ENCODE results near the gene SSBP4. TPM values are rescaled to one million over a fixed set of nuclear protein-coding genes. Genes with fewer than 3 reads are reported as not detected.

SSBP4 gene
- total RNA-seq, 1 experiment from 2014 or later, result 43.4 TPM

DNA sequence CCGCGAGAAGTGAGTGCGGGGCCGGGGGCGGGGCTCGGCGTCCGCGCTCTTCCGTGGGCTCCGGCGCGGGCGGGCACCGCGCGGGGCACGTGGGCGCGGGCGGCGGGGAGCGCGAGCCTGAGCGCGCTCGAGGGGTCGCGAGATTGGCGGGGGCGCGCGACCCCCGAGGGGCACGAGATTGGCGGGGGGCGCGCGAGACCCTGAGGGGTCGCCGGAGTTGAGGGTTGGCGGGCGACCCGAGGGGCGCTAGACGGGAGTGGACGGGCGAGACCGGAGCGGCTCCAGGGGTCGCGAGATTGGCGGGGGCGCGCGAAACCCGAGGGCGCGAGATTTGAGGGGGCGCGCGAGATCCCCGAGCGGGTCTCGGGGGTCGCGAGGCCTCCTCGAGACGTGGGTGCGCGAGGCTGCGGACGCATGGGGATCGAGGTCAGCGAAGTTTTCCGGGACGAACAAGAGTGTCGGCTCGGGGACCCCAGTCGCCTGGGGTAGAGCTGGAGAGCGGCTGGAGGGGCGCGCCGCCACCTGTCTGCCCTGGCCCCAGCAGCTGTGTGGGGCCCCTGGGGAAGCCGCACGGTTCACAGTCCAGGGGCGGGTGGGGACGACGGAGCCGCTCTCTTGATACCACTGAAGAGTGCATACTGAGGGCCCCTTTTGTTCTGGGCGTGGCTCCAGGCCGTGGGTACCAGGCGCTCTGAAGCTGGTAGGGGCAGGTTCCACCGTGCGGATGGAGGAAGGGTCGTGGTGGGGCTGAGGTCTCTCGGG, 682 bp downstream of the SSBP4 start:
- no peaks in the 10 kb centered on the region for H3K27me3 ChIP-seq (replicated peaks)
- DNase-seq (ENCODE audit: low read depth in 1 of 2, low spot score in 2 of 2), result no peak
- peaks cover 3% of the 10 kb centered on the region; the same call in 1 of the 2 replicates for H3K36me3 ChIP-seq
- H3K4me3 ChIP-seq, result peak overlapping the region; percentile 81
- no peak overlapping the region for H3K27ac ChIP-seq
- peaks cover 9% of the 10 kb centered on the region; the same call in 1 of the 2 replicates for H3K9me3 ChIP-seq (replicated peaks)
- peaks cover 56% of the 10 kb centered on the region for H3K4me1 ChIP-seq (replicated peaks)

DNA sequence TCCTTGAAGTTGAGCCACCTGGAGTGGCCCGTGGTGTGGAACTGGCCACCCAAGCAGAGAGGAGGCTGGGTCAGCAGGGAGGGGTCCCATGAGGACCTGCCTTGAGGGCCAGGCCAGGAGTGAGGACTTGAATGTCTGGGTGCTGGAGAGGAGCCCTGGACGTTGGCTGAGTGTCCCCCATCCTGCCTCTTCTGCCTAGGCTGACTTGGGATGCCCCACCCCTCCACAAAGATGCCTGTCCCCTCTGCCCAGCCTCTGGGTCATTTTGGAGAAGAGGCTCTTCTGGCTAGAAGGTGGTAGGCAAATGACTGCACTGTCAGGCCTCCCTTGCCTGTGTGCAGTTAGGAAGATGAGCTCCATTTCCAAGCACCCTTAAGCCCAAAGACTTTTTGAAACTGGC, 1.7 kb downstream of the SSBP4 start:
- Histone ChIP-seq H3K27me3 (replicated peaks) (no peaks in the 10 kb centered on the region), H3K4me3 (no peak overlapping the region), H3K27ac (no peak overlapping the region), H3K9me3 (replicated peaks) (peaks cover 9% of the 10 kb centered on the region; the same call in 1 of the 2 replicates), H3K36me3 (peaks cover 3% of the 10 kb centered on the region; the same call in 1 of the 2 replicates), H3K4me1 (replicated peaks) (peaks cover 48% of the 10 kb centered on the region)
- no peak for DNase-seq (ENCODE audit: low read depth in 1 of 2, low spot score in 2 of 2)

DNA sequence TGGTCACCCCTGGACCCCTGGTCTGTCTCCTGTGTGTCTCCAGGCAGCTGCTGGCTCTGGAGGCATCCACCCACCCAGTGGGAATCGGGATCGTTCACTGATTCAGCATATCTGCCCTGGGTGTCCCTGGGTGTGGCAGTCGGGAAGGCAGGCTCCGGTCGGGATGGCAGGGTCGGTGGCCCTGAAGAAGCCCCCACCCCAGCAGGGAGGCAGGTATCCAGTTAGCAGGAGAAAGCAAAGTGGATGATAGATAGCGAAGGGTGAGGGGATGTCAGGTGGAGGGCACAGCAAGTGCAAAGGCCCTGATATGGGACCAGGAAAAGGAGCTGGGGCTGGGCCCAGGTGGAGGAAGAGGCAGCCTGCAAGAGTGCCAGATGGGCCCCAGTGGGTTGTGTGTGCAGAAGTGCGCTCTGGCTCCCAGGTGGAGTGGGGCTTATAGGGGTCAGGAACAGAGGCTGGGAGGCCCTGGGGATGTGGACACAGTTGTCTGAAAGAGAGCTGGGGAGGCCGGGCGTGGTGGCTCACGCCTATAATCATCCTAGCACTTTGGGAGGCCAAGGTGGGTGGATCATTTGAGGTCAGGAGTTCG, 2.3 kb downstream of the SSBP4 start:
- DNase-seq (ENCODE audit: low read depth in 1 of 2, low spot score in 2 of 2), result no peak
- H3K4me3 ChIP-seq, result no peak overlapping the region
- H3K27me3 ChIP-seq (replicated peaks), result no peaks in the 10 kb centered on the region
- peaks cover 9% of the 10 kb centered on the region; the same call in 1 of the 2 replicates for H3K9me3 ChIP-seq (replicated peaks)
- no peak overlapping the region for H3K27ac ChIP-seq
- H3K4me1 ChIP-seq (replicated peaks), result peaks cover 48% of the 10 kb centered on the region
- H3K36me3 ChIP-seq, result peaks cover 3% of the 10 kb centered on the region; the same call in 1 of the 2 replicates

DNA sequence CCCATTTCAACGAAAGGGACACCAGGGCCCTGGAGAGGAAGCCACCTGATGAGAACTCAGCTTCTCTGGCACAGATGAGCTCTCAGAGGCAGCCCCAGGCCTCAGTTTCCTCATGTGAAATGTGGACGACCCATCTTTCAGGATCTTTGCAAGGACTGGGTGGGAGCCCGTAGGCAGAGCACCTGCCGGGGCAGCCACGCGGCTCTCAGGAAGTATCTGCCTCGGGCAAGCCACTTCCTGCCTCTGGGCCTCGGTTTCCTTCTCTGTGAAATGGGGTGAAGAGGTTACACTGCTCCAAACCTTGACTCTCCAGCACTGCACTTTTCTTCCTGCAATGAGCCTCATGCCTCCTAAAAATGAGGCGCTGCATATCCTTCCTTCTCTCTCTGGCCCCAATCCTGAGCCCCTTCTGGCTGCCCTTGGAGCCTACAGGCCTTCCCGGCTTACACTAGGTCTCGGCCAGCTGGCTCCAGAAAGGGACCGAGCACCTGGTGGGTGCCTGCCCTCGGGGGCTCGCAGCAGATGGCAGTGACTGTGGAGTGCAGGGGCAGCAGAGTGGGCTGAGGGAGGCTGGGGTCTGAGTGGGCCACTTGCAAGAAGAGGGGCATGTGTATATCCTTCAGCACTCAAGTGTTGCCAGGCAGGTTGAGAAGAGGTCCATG, 3.5 kb downstream of the SSBP4 start:
- no peak for DNase-seq (ENCODE audit: low read depth in 1 of 2, low spot score in 2 of 2)
- no peak overlapping the region for H3K4me3 ChIP-seq
- H3K27ac ChIP-seq, result no peak overlapping the region
- no peaks in the 10 kb centered on the region for H3K27me3 ChIP-seq (replicated peaks)
- peaks cover 36% of the 10 kb centered on the region for H3K4me1 ChIP-seq (replicated peaks)
- peaks cover 3% of the 10 kb centered on the region; the same call in 1 of the 2 replicates for H3K36me3 ChIP-seq
- H3K9me3 ChIP-seq (replicated peaks), result peaks cover 9% of the 10 kb centered on the region; the same call in 1 of the 2 replicates

DNA sequence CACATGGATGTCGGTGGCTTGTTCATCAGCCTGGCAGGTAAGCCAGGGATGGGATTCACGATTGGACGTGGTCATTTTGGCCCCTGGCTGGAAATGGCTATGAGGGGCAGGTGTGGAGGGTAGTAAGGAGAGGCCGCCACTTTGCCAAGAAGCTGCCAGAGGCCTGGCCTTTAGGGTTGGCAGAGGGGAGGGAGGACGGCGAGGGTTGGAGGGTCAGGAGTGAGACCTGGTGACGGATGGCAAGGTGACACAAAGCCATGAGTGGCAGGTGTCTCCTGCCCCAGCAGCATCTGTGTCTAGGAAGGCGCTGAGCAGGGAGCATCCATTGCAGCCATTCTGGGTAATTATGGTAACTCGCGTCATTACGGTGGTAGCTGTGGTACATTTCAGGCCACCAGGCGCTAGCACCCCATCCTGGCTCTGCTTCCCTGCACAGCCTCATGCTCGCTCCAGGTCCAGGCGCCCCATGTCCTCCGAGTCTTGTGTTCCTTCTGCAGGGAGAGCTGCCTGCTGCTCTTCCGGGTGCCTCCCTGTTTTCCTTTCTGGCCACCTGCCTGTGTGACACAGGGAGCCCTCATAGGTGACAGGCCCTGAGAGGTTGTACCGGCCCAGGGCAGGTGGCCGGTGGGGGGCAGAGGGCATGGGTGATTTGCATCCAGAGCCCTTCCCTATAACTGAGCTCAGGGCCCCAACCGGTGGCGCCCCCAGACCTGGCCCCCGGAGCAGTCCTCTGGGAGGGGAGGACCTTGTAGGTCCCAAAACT, 4.2 kb downstream of the SSBP4 start:
- Histone ChIP-seq H3K4me3 (no peak overlapping the region), H3K36me3 (peaks cover 3% of the 10 kb centered on the region; the same call in 1 of the 2 replicates), H3K27ac (no peak overlapping the region), H3K4me1 (replicated peaks) (peaks cover 29% of the 10 kb centered on the region), H3K9me3 (replicated peaks) (peaks cover 6% of the 10 kb centered on the region; the same call in 1 of the 2 replicates), H3K27me3 (replicated peaks) (no peaks in the 10 kb centered on the region)
- DNase-seq (ENCODE audit: low read depth in 1 of 2, low spot score in 2 of 2), result no peak

DNA sequence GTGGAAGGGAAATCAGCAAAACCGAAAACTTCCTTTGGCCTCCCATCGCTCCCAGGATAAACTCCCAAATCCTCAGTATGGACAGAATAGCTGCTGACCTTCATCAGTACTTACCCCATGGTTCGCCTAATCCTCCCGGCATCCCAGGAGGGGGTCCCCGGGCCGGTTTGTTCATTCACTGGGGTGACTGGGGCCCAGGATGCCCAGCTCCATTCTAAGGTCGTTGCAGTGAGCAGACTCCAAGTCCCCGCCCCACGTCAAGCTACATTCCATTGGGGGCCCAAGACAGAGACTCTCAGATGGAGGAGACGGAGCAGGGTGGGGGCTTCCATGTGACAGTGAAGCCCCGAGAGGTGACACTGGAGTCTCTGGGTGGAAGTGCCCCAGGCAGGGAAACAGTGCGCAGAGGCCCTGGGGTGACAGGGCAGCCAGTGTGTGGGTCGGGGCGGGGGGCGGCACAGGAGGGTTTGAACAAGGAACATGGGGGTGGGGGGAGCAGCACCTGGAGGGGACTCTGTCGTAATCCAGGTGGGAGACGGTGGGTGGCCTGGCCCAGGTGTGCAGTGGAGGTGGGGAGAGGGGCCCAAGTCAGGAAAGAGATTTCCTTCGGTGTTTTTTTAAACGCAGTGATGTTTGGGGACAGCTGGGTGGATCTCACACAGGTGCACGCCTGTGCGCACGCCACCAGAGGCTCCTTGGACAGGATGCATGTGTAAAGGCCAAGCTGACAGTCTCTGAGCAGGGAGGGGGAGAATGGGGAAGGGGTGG, 5.1 kb downstream of the SSBP4 start:
- H3K36me3 ChIP-seq, result peaks cover 2% of the 10 kb centered on the region; the same call in 1 of the 2 replicates
- no peaks in the 10 kb centered on the region for H3K27me3 ChIP-seq (replicated peaks)
- no peak overlapping the region for H3K4me3 ChIP-seq
- no peak for DNase-seq (ENCODE audit: low read depth in 1 of 2, low spot score in 2 of 2)
- H3K9me3 ChIP-seq (replicated peaks), result peaks cover 4% of the 10 kb centered on the region; the same call in 1 of the 2 replicates
- H3K27ac ChIP-seq, result no peak overlapping the region
- peaks cover 28% of the 10 kb centered on the region for H3K4me1 ChIP-seq (replicated peaks)

DNA sequence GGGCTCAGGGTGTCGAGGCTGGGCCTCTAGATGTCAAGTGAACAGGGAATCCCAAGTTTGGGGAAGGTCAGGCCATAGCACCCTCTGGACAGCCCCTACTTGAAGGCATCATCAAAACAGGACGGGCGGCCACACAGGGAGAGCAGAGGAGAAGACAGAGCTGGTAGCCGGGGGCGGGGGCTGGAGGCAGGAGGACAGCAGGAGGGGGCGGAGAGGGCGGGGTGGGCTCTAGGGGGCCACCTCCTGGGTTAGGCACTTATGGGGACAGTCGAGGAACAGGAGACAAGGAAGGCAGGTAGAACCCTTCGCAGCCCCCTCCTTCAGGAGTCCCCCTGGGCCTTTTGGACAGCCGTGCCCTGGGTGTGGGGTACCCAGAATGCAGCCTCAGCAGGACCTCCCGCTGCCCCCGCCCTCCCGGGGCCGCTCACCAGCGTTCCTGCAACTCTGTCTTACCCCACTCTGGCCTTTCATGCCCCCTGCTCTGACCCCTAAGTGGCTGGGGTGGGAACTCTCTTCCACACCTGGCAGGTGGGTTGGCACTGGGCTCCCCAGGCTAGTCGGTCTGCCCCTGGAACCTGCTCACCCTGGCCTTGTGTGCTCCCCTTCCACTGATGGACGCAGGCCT, 5.8 kb downstream of the SSBP4 start:
- no peak overlapping the region for H3K27ac ChIP-seq

DNA sequence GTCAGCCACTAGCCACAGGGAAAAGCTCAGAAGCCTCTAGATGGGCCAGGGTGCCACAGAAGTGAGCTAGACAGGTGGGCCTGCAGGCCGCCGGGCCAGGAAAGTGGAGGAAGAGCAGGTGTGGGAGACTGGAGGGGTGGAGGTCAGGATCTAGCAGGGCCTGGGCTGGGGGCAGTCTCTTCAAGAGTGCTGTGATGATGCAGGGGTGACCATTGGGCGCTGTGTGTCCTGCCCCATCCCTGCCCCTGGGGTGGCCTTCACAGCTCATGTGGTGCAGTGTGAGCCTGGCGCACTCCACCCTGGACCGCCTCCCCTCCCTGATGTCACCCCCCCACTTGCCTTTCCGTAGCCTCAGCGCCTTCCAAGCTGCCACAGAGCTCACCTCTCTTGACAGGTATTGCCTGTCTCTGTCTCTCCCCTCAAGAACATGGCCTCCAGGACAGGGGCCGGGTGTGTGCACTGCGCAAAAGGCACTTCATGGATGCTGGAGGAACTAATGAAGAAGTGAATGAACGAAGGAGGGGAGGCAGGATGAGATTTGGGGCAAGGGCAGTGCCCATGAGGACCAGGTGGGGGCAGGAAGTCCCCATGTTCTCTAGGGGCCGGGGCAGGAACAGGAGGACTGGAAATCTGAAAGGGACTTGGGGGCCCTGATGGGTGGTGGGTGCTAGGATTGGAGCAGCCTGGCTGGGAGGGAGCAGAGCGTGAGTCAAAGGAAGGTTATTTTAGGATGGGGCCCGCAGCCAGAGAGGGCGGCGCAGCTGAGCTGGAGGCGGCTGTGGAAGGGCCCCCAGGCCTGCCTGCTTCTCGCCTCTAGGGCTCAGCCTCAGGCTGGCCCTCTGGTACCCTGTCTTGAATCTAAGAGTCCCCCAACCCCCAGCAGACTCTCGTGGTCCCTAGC, 6.6 kb downstream of the SSBP4 start:
- Histone ChIP-seq H3K4me3 (no peak overlapping the region), H3K27me3 (replicated peaks) (no peaks in the 10 kb centered on the region), H3K36me3 (no peaks in the 10 kb centered on the region), H3K9me3 (replicated peaks) (no peaks in the 10 kb centered on the region), H3K27ac (no peak overlapping the region), H3K4me1 (replicated peaks) (peaks cover 23% of the 10 kb centered on the region)
- no peak for DNase-seq (ENCODE audit: low read depth in 1 of 2, low spot score in 2 of 2)

More for the DNA sequence above, 5.8 kb downstream of the SSBP4 start:
- H3K4me1 ChIP-seq (replicated peaks), result peaks cover 28% of the 10 kb centered on the region
- no peak for DNase-seq (ENCODE audit: low read depth in 1 of 2, low spot score in 2 of 2)
- H3K9me3 ChIP-seq (replicated peaks), result peaks cover under 1% of the 10 kb centered on the region; the same call in 1 of the 2 replicates
- no peaks in the 10 kb centered on the region for H3K36me3 ChIP-seq
- H3K4me3 ChIP-seq, result no peak overlapping the region
- H3K27me3 ChIP-seq (replicated peaks), result no peaks in the 10 kb centered on the region

DNA sequence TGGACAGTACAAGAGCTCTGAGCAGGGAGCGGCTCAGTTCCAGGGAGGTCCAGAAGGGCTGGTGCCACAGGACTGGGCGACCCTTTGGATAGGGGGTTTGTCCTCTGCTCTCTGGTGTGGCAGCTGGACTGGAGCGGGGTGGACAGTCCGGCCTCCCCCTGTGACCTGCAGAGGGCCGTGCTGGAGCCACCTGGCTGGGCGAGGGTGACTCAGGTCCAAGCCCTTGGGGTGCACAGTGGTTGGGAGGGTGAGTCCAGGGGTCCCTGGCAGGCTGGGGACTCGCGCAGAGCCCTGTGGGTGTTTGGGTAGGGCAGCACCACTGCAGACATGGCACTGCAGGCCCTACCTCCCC, 7.2 kb downstream of the SSBP4 start:
- peaks cover 23% of the 10 kb centered on the region for H3K4me1 ChIP-seq (replicated peaks)
- DNase-seq (ENCODE audit: low read depth in 1 of 2, low spot score in 2 of 2), result no peak
- H3K27ac ChIP-seq, result no peak overlapping the region
- H3K36me3 ChIP-seq, result no peaks in the 10 kb centered on the region
- H3K9me3 ChIP-seq (replicated peaks), result no peaks in the 10 kb centered on the region
- H3K27me3 ChIP-seq (replicated peaks), result no peaks in the 10 kb centered on the region
- H3K4me3 ChIP-seq, result no peak overlapping the region

DNA sequence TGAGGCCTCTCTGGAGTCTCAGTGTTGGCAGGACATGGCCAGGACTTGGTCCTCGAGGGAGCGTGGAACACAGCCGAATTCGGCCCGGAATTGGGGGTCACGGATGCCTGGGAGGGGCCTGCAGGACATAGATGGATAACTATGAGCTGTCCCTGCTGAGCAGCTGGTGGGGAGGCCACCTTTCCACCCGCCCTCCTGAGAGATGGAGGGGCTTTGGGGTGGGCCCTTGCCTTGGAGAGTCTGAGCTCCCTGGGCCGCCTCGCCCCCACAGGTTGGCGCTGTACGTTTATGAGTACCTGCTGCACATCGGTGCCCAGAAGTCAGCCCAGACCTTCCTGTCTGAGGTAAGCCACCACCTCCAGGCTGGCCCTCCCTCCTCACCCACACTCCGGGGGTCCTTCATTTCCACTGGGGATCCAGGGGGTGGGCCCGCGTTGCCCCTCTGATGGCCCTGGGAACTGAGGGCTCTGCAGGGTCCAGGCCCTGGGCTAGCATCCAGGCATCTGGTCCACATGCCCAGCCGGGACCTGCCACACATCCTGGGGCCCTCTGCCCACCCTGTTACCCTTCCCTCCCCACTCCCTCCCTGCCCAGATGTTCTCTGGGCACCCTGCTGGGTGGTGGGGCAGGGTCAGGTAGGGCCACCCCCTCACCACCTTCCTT, 8.0 kb downstream of the SSBP4 start:
- Histone ChIP-seq H3K27me3 (replicated peaks) (no peaks in the 10 kb centered on the region), H3K9me3 (replicated peaks) (no peaks in the 10 kb centered on the region), H3K4me1 (replicated peaks) (peaks cover 23% of the 10 kb centered on the region), H3K27ac (no peak overlapping the region), H3K36me3 (no peaks in the 10 kb centered on the region), H3K4me3 (no peak overlapping the region)
- DNase-seq (ENCODE audit: low read depth in 1 of 2, low spot score in 2 of 2), result no peak

DNA sequence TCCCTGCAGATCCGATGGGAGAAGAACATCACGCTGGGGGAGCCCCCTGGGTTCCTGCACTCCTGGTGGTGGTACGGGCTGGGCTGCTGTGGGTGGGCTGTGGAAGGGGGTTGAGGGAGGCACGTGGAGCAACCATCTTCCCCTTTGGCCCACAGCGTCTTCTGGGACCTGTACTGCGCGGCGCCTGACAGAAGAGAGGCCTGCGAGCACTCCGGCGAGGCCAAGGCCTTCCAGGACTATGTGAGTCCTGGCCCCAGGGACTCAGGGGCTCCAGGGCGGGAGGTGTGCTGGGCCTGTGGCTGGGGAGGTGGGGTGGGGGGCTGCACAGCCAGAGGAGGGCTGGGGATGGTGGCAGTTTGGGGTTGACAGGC, 8.5 kb downstream of the SSBP4 start:
- Histone ChIP-seq H3K4me3 (no peak overlapping the region), H3K9me3 (replicated peaks) (no peaks in the 10 kb centered on the region), H3K27ac (no peak overlapping the region), H3K27me3 (replicated peaks) (no peaks in the 10 kb centered on the region), H3K36me3 (no peaks in the 10 kb centered on the region), H3K4me1 (replicated peaks) (peaks cover 23% of the 10 kb centered on the region)
- no peak for DNase-seq (ENCODE audit: low read depth in 1 of 2, low spot score in 2 of 2)

Data from SJSA1 (cell line).